ENCODE measurements around the gene CPNE9. TPM values are rescaled to one million over a fixed set of nuclear protein-coding genes. Genes with fewer than 3 reads are reported as not detected.
"Not testable (repeated sequence)": the region's sequence is repeated elsewhere in the genome, so short reads cannot be mapped to it uniquely, and the experiment has no call there.

The CPNE9 gene
- total and polyA plus RNA-seq, 12 donors = 0.46 TPM; not detected in 11

DNA sequence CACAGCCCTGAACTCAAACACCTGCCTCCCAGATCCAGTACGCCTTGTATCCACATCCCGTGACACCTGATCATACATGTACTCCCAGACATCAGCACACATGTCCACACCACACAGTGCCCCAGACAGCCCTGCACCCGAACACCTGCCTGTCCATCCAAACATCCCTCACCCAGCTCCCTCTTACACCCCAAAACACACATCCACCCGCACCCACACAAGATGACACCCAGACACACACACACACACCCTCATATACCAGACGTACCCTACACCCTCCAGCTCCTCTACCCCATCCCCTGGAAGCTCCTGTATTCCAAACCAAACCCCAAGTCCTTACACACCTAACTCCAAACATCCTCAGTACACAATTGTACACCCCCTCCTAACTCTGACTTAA, 65.4 kb downstream of the CPNE9 start:
- WGBS, 2 donors = 79 to 82% methylated on average over 5 of the region's 5 CpGs
- Histone ChIP-seq H3K36me3 (peaks cover 0 to 19% (median 0%) of the 10 kb centered on the region in 9 donors), H3K27me3 (no peaks in the 10 kb centered on the region), H3K27ac (peak overlapping the region in 9 of 10 donors; percentile 83 to 91 (median 88)), H3K4me1 (peaks cover 10 to 50% (median 42%) of the 10 kb centered on the region in 9 donors), H3K4me3 (peak overlapping the region; percentile 58 to 91 (median 80)), H3K9me3 (no peaks in the 10 kb centered on the region)
- intact Hi-C loops (cut with DNase I) = no loop called here
- TF ChIP-seq, protein P1, sequence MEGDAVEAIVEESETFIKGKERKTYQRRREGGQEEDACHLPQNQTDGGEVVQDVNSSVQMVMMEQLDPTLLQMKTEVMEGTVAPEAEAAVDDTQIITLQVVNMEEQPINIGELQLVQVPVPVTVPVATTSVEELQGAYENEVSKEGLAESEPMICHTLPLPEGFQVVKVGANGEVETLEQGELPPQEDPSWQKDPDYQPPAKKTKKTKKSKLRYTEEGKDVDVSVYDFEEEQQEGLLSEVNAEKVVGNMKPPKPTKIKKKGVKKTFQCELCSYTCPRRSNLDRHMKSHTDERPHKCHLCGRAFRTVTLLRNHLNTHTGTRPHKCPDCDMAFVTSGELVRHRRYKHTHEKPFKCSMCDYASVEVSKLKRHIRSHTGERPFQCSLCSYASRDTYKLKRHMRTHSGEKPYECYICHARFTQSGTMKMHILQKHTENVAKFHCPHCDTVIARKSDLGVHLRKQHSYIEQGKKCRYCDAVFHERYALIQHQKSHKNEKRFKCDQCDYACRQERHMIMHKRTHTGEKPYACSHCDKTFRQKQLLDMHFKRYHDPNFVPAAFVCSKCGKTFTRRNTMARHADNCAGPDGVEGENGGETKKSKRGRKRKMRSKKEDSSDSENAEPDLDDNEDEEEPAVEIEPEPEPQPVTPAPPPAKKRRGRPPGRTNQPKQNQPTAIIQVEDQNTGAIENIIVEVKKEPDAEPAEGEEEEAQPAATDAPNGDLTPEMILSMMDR (IDR thresholded peaks at IDR 0.05) = no peak
- peak in 4 of 8 donors; percentile 1 to 3 (median 1) for ATAC-seq
- no peak for DNase-seq

DNA sequence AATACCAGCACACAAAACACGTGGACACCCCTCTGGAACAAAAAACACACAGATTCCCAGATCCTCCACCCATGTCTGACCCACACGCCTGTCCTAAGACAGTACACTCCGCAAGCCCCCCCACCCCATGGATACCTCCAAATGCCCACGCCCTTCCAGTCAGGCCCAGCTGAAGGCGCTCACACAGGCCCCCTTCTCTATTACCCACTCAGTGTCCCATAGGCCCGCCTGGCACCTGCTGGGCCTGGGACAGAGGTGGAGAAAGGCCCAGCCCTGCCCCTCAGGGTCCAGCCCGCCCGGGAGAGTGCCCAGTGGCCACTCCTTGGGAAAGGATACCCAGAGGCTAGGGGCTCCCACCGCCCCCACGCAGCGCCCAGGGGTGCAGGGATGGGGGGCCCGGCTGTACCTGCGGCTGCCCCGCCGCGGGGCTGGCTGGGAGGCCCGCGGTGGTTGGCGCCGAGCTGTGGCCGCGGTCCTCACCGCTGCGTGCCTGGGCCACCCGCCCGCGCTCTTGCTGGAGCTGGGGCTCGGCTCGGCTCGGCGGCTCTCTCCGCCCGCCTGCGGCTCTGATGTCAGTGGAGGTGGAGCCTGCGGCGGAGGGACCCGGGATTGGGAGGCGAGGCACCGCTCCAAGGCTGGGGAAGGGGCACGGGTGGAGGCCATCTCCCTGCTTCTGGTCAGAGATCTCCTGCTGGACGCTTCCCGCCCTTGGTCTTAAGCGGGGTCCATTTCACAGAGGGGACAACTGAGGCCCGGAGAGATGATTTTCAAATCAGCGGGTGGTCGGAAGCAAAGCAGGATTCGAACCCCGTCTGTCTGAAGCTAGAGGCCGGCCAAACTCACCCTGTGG, 66.0 kb downstream of the CPNE9 start, which contains the start of gene CAMK1:
Gene CAMK1 (minus strand): TSS at position 522 of the 850 bp plus-strand sequence. CDS start 2,198 bp downstream, outside the sequence.
- Histone ChIP-seq H3K27me3 (no peaks in the 10 kb centered on the region), H3K36me3 (peaks cover 0 to 18% (median 0%) of the 10 kb centered on the region in 9 donors), H3K4me3 (peak within 1 kb of the TSS; percentile 58 to 91 (median 80)), H3K27ac (peak within 1 kb of the TSS; percentile 70 to 91 (median 86)), H3K4me1 (peaks cover 10 to 50% (median 42%) of the 10 kb centered on the region in 9 donors), H3K9me3 (no peaks in the 10 kb centered on the region)
- TF ChIP-seq, protein P1 (IDR thresholded peaks at IDR 0.05) = no peak
- intact Hi-C loops (cut with DNase I) = no loop called here
- DNase-seq = peak; percentile 80 to 88
- WGBS, 2 donors = 4% methylated on average over 44 to 49 of the region's 49 CpGs
- peak; percentile 92 to 94 (median 93) for ATAC-seq

DNA sequence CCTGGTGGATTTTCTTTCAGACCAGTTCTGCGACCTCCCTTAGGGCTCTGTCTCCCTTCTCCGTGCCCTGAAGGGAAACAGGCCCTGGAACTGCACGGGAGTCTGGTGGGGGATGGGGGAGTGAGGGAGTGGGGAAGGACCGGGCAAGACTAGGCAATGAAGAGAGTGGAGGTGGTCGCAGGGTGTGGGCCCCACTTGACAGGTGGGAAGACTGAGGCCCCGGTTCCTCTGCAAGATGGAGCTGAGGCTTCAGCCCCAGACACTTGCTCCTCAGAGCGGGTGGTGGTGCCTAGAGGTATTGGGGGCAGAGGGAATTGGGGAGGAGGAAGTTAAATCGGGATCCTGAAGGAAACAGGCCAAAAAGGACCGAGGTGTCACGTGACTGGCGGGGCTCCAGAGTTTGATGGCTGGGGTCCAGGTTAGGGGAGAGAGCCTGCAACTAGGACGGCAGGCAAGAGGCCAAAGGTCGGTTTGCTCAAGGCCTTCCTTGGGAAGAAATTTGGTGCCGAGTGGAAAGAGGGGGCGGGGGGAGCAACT, 66.7 kb downstream of the CPNE9 start:
- intact Hi-C loops (cut with DNase I) = no loop called here
- peaks cover 0 to 13% (median 0%) of the 10 kb centered on the region in 9 donors for H3K36me3 ChIP-seq
- DNase-seq (peak; percentile 91 to 92), ATAC-seq (peak; percentile 34 to 73 (median 54))
- TF ChIP-seq, protein P1 (IDR thresholded peaks at IDR 0.05) = no peak
- no peaks in the 10 kb centered on the region for H3K27me3 ChIP-seq
- peaks cover 10 to 50% (median 42%) of the 10 kb centered on the region in 9 donors for H3K4me1 ChIP-seq
- WGBS, 2 donors = 11 to 12% methylated on average over 15 of the region's 15 CpGs
- H3K27ac ChIP-seq = peak overlapping the region; percentile 70 to 91 (median 86)
- peak overlapping the region in 9 of 10 donors; percentile 70 to 91 (median 83) for H3K4me3 ChIP-seq
- no peaks in the 10 kb centered on the region for H3K9me3 ChIP-seq

DNA sequence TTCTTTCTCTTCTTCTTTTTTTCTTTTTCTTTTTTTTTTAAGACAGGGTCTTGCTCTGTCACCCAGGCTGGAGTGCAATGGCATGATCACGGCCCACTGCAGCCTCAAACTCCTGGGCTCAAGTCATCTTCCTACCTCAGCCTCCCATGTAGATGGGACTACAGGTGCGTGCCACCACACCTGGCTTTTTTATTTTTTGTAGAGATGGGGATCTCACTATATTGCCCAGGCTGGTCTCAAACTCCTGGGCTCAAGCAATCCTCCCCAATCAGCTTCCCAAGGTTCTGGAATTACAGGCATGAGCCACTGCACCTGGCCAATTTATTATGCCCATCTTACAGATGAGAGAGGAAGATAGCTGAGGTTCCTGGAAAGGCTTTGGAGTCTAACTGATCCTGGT, 67.4 kb downstream of the CPNE9 start:
- H3K4me3 ChIP-seq = peak overlapping the region in 1 of 10 donors; percentile 86
- WGBS, 2 donors = 93% methylated on average over 2 of the region's 2 CpGs
- intact Hi-C loops (cut with DNase I); H3K27me3 ChIP-seq; H3K9me3 ChIP-seq; ATAC-seq; DNase-seq; H3K36me3 ChIP-seq: not testable (repeated sequence)
- peaks cover 10 to 50% (median 42%) of the 10 kb centered on the region in 9 donors for H3K4me1 ChIP-seq
- H3K27ac ChIP-seq = peak overlapping the region in 5 of 10 donors; percentile 83 to 91 (median 88)

All from heart right ventricle (tissue), 16 donors.